GM12878 (cell line): ENCODE results near the gene POC1B. TPM values are rescaled to one million over a fixed set of nuclear protein-coding genes. Genes with fewer than 3 reads are reported as not detected.

Experiments used
- ATF2 ChIP-seq: IDR thresholded peaks from 2 replicates; pipeline ENCODE4 v1.6.1; 2012; ENCODE audit warnings: low read length, inconsistent platforms
- ATF7 ChIP-seq: fragments of 450-650 bp; IDR thresholded peaks from 2 replicates; pipeline ENCODE4 v1.6.1; 2016; ENCODE audit warnings: low read depth, mild to moderate bottlenecking
- BHLHE40 ChIP-seq, 2 experiments: fragments of 450-650 bp in 1 of 2; IDR thresholded peaks; 2 replicates each; pipeline ENCODE4 v1.6.1; 2011 to 2017; ENCODE audit warnings: low read depth in 2 of 2, borderline replicate concordance in 1 of 2, improper control_type of control experiment in 1 of 2, low read length in 1 of 2, mild to moderate bottlenecking in 1 of 2
- CREM ChIP-seq: IDR thresholded peaks from 2 replicates; pipeline ENCODE4 v1.6.1; 2014; ENCODE audit warnings: antibody characterized with exemption, low read depth
- E4F1 ChIP-seq: fragments of 450-650 bp; IDR thresholded peaks from 2 replicates; pipeline ENCODE4 v1.6.1; 2018; ENCODE audit warnings: borderline replicate concordance, mild to moderate bottlenecking; ENCODE audit not compliant: partially characterized antibody
- EED ChIP-seq: sonication (generic); IDR thresholded peaks from 2 replicates; pipeline ENCODE4 v1.6.1; 2016; ENCODE audit warnings: antibody characterized with exemption, low read depth
- FOXK2 ChIP-seq: fragments of 450-650 bp; IDR thresholded peaks from 2 replicates; pipeline ENCODE4 v1.6.1; 2017; ENCODE audit warnings: mild to moderate bottlenecking, moderate library complexity
- IKZF1 ChIP-seq: fragments of 450-650 bp; conservative IDR thresholded peaks from 2 replicates; pipeline ENCODE4 v1.6.1; 2017; ENCODE audit warnings: antibody characterized with exemption, mild to moderate bottlenecking
- IKZF2 ChIP-seq, 2 experiments: fragments of 450-650 bp; IDR thresholded peaks; 2 replicates each; pipeline ENCODE4 v1.6.1; 2017; ENCODE audit warnings: mild to moderate bottlenecking in 2 of 2, moderate library complexity in 2 of 2
- NFYA ChIP-seq: IDR thresholded peaks from 2 replicates; pipeline ENCODE4 v1.6.1; 2011; ENCODE audit warnings: low read depth, mild to moderate bottlenecking, low read length, improper control_type of control experiment, borderline replicate concordance
- PAX5 ChIP-seq: IDR thresholded peaks from 2 replicates; pipeline ENCODE4 v1.6.1; 2011; ENCODE audit warnings: low read depth, low read length, borderline replicate concordance
- POLR2A ChIP-seq: IDR thresholded peaks from 2 replicates; pipeline ENCODE4 v1.6.1; 2011; ENCODE audit warnings: low read depth, mild to moderate bottlenecking, low read length
- RAD21 ChIP-seq: IDR thresholded peaks from 2 replicates; pipeline ENCODE4 v1.6.1; 2011; ENCODE audit warnings: mild to moderate bottlenecking, low read depth, low read length, moderate library complexity; ENCODE audit not compliant: insufficient read depth
- RELB ChIP-seq: fragments of 450-650 bp; IDR thresholded peaks from 2 replicates; pipeline ENCODE4 v1.6.1; 2017; ENCODE audit warnings: low read depth, mild to moderate bottlenecking, moderate library complexity
- RUNX3 ChIP-seq: IDR thresholded peaks from 2 replicates; pipeline ENCODE4 v1.6.1; 2012; ENCODE audit warnings: low read length, inconsistent platforms
- ZZZ3 ChIP-seq: IDR thresholded peaks from 2 replicates; pipeline ENCODE4 v1.6.1; 2011; ENCODE audit warnings: low read depth; ENCODE audit not compliant: control insufficient read depth, insufficient read length
- polyA plus RNA-seq, 11 experiments: library from polyadenylated mRNA; depleted of rRNA in 4 of 11; unstranded in 6 of 11; stranded (reverse) in 5 of 11; fragments of >200 nt; fragmentation: Nextera tagmentation in 4 of 11; fragmentation: Illumina TruSeq in 1 of 11; extraction: Ambion mirVana in 4 of 11; extraction: Trizol in 1 of 11; gene quantifications; 1 replicate in 1 of 11; 2 replicates in 10 of 11; pipeline versions ENCODE4 v1.2.1 to v1.2.3, GENCODE V29; 2011 to 2016; ENCODE audit warnings: inconsistent platforms in 2 of 11, missing spikeins in 2 of 11, low read depth in 1 of 11
- total RNA-seq, 4 experiments: library from RNA; depleted of rRNA in 3 of 4; stranded (reverse); fragments of >200 nt in 3 of 4; fragmentation: Illumina TruSeq in 1 of 4; extraction: Trizol in 1 of 4; gene quantifications; 2 replicates each; pipeline versions ENCODE4 v1.2.1 to v1.2.3, GENCODE V29; 2013 to 2021
- TF ChIP-seq, protein P1 (sequence below): fragments of 450-650 bp; IDR thresholded peaks from 2 replicates; pipeline ENCODE4 v1.6.1; 2017; ENCODE audit warnings: mild to moderate bottlenecking, low read depth, inconsistent platforms; ENCODE audit not compliant: poor library complexity, severe bottlenecking
- TF ChIP-seq, protein P2 (sequence below): IDR thresholded peaks from 2 replicates; pipeline ENCODE4 v1.6.1; 2011; ENCODE audit warnings: low read depth, low read length, improper control_type of control experiment, borderline replicate concordance
- TF ChIP-seq, protein P3 (sequence below): fragments of 450-650 bp; IDR thresholded peaks from 2 replicates; pipeline ENCODE4 v1.6.1; 2014; ENCODE audit warnings: mild to moderate bottlenecking

POC1B gene
- total and polyA plus RNA-seq, 10 of the 15 experiments (the other 5 are each of a cell fraction or from before 2014, with no cell fraction given) = 4.4 to 17.8 (median 11.3) TPM

GRCh38 chr12:89524541-89525304 is 1.1 kb downstream of the POC1B start, which contains the start of gene GALNT4 (continued):
- TF ChIP-seq, protein P1, sequence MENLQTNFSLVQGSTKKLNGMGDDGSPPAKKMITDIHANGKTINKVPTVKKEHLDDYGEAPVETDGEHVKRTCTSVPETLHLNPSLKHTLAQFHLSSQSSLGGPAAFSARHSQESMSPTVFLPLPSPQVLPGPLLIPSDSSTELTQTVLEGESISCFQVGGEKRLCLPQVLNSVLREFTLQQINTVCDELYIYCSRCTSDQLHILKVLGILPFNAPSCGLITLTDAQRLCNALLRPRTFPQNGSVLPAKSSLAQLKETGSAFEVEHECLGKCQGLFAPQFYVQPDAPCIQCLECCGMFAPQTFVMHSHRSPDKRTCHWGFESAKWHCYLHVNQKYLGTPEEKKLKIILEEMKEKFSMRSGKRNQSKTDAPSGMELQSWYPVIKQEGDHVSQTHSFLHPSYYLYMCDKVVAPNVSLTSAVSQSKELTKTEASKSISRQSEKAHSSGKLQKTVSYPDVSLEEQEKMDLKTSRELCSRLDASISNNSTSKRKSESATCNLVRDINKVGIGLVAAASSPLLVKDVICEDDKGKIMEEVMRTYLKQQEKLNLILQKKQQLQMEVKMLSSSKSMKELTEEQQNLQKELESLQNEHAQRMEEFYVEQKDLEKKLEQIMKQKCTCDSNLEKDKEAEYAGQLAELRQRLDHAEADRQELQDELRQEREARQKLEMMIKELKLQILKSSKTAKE = no peak
- TF ChIP-seq, protein P2, sequence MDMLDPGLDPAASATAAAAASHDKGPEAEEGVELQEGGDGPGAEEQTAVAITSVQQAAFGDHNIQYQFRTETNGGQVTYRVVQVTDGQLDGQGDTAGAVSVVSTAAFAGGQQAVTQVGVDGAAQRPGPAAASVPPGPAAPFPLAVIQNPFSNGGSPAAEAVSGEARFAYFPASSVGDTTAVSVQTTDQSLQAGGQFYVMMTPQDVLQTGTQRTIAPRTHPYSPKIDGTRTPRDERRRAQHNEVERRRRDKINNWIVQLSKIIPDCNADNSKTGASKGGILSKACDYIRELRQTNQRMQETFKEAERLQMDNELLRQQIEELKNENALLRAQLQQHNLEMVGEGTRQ = no peak
- peak; percentile 25; the same call in 1 of the 2 replicates for TF ChIP-seq EED
- peak; percentile 74; the same call in 1 of the 2 replicates for TF ChIP-seq FOXK2
- peak; percentile 17; the same call in 1 of the 2 replicates for TF ChIP-seq PAX5
- no peak for TF ChIP-seq E4F1
- peak; percentile 65 for TF ChIP-seq POLR2A
- peak; percentile 64; the same call in 1 of the 2 replicates for TF ChIP-seq RELB
- no peak for TF ChIP-seq CREM
- peak; percentile 50 for TF ChIP-seq RUNX3
- TF ChIP-seq IKZF2 (IDR thresholded peaks at IDR 0.05) = peak; percentile 54 to 69
- no peak for TF ChIP-seq ATF2
- peak; percentile 11; the same call in 1 of the 2 replicates for TF ChIP-seq IKZF1
- no peak for TF ChIP-seq NFYA
- TF ChIP-seq BHLHE40 (IDR thresholded peaks at IDR 0.05; ENCODE audit: borderline replicate concordance in 1 of 2, low read depth in 2 of 2, low read length in 1 of 2) = peak in 1 of 2 experiments; percentile 46; a peak in 2 of 4 replicates
- no peak for TF ChIP-seq ZZZ3
- TF ChIP-seq, protein P3, sequence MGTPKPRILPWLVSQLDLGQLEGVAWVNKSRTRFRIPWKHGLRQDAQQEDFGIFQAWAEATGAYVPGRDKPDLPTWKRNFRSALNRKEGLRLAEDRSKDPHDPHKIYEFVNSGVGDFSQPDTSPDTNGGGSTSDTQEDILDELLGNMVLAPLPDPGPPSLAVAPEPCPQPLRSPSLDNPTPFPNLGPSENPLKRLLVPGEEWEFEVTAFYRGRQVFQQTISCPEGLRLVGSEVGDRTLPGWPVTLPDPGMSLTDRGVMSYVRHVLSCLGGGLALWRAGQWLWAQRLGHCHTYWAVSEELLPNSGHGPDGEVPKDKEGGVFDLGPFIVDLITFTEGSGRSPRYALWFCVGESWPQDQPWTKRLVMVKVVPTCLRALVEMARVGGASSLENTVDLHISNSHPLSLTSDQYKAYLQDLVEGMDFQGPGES = no peak
- TF ChIP-seq ATF7 = peak; percentile 62
- peak; percentile 69 for TF ChIP-seq RAD21
